VCaP (cell line): Measurements from ENCODE around the gene CTSV.
"Not testable (repeated sequence)": the region's sequence is repeated elsewhere in the genome, so short reads cannot be mapped to it uniquely, and the experiment has no call there.

Experiments
- H3K27ac ChIP-seq: fragments of 450-650 bp; 2 replicates; pipeline ENCODE4 v1.5.1; 2017
- CTCF ChIP-seq: fragments of 450-650 bp; conservative IDR thresholded peaks from 2 replicates; pipeline ENCODE4 v1.5.1; 2017; ENCODE audit warnings: mild to moderate bottlenecking, moderate library complexity

Gene CTSV

GRCh38 chr9:97053717-97054116 is 14.8 kb upstream of the CTSV start:
- TF ChIP-seq CTCF = no peak
- no peak overlapping the region for H3K27ac ChIP-seq

GRCh38 chr9:97052735-97053134 is 13.8 kb upstream of the CTSV start:
- no peak for TF ChIP-seq CTCF
- no peak overlapping the region for H3K27ac ChIP-seq

- no peak overlapping the region for H3K27ac ChIP-seq
- TF ChIP-seq CTCF = no peak
These were observed 7.3 kb upstream of the CTSV start for GRCh38 chr9:97046228-97046627.

- no peak overlapping the region for H3K27ac ChIP-seq
- no peak for TF ChIP-seq CTCF
These were observed 6.4 kb upstream of the CTSV start for GRCh38 chr9:97045300-97045699.

GRCh38 chr9:97041898-97042297 is 3.0 kb upstream of the CTSV start:
- no peak overlapping the region for H3K27ac ChIP-seq
- TF ChIP-seq CTCF = no peak

- no peak for TF ChIP-seq CTCF
- H3K27ac ChIP-seq = peak overlapping the region; percentile 65
These were observed 545 bp upstream of the CTSV start for GRCh38 chr9:97039514-97039860.

GRCh38 chr9:97023505-97023904 is 15.4 kb downstream of the CTSV start:
- H3K27ac ChIP-seq = not testable (repeated sequence)

GRCh38 chr9:97013151-97014132 is 25.5 kb downstream of the CTSV start:
- H3K27ac ChIP-seq = peak overlapping the region; percentile 58

GRCh38 chr9:97012617-97013016 is 26.3 kb downstream of the CTSV start:
- peak overlapping the region; percentile 58 for H3K27ac ChIP-seq

- not testable (repeated sequence) for H3K27ac ChIP-seq
These were observed 36.7 kb downstream of the CTSV start for GRCh38 chr9:97002195-97002594.

GRCh38 chr9:97001338-97001737 is 37.6 kb downstream of the CTSV start:
- H3K27ac ChIP-seq = not testable (repeated sequence)

GRCh38 chr9:97000139-97000787 is 38.7 kb downstream of the CTSV start:
- H3K27ac ChIP-seq = not testable (repeated sequence)

GRCh38 chr9:96999733-97000132 is 39.2 kb downstream of the CTSV start:
- not testable (repeated sequence) for H3K27ac ChIP-seq
